ENCODE results near the gene PKNOX2.
A peak's percentile ranks its signal among the peaks of the same experiment; 100 is the strongest.

The PKNOX2 gene

DNA sequence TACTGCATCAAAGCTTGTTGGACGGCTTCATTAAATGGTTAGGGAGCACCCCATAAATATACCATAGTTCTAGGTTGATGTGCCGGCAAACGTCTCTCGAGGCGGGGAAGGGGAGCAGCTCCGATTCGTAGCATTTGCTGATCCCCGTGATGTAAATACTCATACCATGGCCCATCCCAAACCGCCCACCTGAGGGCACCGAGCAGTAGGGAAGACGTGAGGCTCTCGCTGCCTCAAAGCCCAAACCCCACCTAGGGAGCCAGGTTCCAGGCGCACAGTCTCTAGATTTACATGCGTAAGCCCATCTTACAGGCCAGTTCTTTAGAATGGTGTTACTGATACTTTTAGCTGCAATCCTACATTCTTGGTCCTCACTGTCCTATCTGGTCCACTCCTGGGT is 207.5 kb downstream of the PKNOX2 start:
- Mint-ChIP-seq H3K27ac (no peak overlapping the region), H3K4me3 (no peak overlapping the region), H3K27me3 (peaks cover 70% of the 10 kb centered on the region), H3K9me3 (no peaks in the 10 kb centered on the region), H3K4me1 (no peaks in the 10 kb centered on the region), H3K36me3 (no peaks in the 10 kb centered on the region)
- ATAC-seq, result no peak

DNA sequence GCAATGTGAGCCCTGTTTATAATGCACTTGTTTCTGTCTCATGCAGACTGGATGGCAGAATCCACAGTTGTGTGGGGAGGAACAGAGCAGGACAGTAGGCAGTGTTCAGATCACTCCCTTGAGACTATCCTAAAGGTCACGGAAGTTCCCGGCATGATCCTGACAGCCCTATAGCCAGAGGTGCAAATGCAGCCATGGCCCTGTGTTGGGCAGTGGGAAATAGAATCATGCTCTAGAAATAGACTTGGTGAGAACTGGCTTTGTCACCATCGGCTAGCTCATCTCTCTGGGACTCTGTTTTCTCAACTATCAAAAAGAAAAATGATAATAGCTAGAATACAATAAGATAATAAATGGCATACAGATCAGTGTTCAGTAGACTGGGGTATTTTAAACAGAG is 208.4 kb downstream of the PKNOX2 start:
- Mint-ChIP-seq H3K4me1 (no peaks in the 10 kb centered on the region), H3K27ac (no peak overlapping the region), H3K36me3 (no peaks in the 10 kb centered on the region), H3K4me3 (no peak overlapping the region), H3K27me3 (peaks cover 78% of the 10 kb centered on the region), H3K9me3 (no peaks in the 10 kb centered on the region)
- no peak for ATAC-seq

DNA sequence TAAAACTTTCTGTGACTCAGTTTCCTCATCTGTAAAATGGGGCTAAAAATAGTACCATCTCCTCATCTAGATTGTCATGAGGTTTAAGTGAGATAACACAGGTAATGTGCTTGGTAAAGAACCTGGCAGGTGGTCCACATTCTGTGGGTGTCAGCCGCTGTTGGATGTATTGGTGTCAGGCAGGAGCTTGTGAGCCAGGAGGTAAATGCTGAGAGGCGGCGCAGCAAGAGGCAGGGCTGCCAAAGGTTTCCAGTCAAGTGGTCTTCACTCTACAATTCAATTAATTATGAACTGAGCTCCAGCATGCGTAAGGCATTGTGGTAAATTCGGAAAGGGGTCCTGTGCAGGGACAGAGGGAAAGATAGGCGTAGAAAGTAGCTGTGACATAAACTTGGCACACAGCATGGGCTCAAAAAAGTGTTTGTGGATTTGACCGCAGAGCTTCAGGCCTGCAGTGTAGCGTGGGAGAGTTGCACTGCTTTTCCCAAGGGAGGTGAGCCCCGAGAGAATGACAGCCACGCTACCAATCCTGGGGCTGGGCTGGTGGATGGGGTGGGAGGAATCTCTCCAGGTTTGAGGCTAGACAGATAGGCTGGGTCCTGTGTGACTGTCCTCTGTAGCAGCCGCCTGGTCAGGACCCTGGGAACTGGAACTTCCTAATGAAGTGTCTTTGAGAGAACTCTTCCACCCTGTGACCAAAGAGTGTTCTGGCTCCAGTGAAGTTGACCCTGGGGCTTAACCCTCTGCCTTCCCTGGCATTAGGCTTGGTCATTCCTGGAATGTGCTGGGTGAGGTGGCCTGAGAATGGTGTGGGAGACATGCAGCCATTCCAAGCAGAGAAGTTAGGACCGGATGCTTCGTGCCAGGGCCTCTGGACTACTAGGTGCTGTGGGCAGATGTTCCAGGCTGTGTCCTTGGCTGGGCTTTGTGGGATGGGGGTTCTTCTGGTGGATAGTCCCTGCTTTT is 209.2 kb downstream of the PKNOX2 start:
- no peaks in the 10 kb centered on the region for H3K36me3 Mint-ChIP-seq

GRCh38 chr11:125374398-125374797 is 209.8 kb downstream of the PKNOX2 start:
- Mint-ChIP-seq H3K9me3 (no peaks in the 10 kb centered on the region), H3K27me3 (peaks cover 78% of the 10 kb centered on the region), H3K27ac (no peak overlapping the region), H3K4me1 (no peaks in the 10 kb centered on the region), H3K4me3 (no peak overlapping the region), H3K36me3 (no peaks in the 10 kb centered on the region)
- ATAC-seq, result peak; percentile 29

More for the DNA sequence above, 209.2 kb downstream of the PKNOX2 start:
- Mint-ChIP-seq H3K9me3 (no peaks in the 10 kb centered on the region), H3K4me3 (no peak overlapping the region), H3K27me3 (peaks cover 78% of the 10 kb centered on the region), H3K4me1 (no peaks in the 10 kb centered on the region), H3K27ac (no peak overlapping the region)
- no peak for ATAC-seq

- Mint-ChIP-seq H3K27ac (no peak overlapping the region), H3K4me1 (no peaks in the 10 kb centered on the region), H3K4me3 (no peak overlapping the region), H3K36me3 (no peaks in the 10 kb centered on the region), H3K9me3 (no peaks in the 10 kb centered on the region), H3K27me3 (peaks cover 79% of the 10 kb centered on the region)
- ATAC-seq, result no peak
Measured at GRCh38 chr11:125375146-125375545, 210.6 kb downstream of the PKNOX2 start.

- Mint-ChIP-seq H3K27me3 (peaks cover 79% of the 10 kb centered on the region), H3K27ac (no peak overlapping the region), H3K4me1 (no peaks in the 10 kb centered on the region), H3K36me3 (no peaks in the 10 kb centered on the region), H3K9me3 (no peaks in the 10 kb centered on the region), H3K4me3 (no peak overlapping the region)
- ATAC-seq, result no peak
Measured at GRCh38 chr11:125376117-125376516, 211.6 kb downstream of the PKNOX2 start.

DNA sequence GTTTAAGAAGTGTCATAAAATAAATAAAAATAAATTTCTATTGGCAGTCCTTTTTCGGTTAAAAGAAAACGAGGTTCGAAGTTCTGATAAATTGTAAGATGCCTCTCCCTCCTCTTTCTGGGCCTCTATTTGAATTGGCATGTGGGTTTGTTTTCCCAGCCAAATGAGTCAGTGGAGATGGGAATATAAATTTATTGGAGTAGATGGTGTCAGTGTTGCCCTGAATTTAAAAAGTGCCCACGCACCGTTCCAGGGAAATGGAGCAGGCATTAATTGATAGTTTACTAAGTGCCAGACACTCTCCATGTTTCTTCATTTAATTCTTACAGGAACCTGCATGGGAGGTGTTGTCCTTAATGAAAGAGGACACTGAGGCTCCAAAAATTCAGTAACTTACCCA is 212.3 kb downstream of the PKNOX2 start:
- H3K4me1 Mint-ChIP-seq, result no peaks in the 10 kb centered on the region
- no peak overlapping the region for H3K27ac Mint-ChIP-seq
- no peaks in the 10 kb centered on the region for H3K36me3 Mint-ChIP-seq
- no peaks in the 10 kb centered on the region for H3K9me3 Mint-ChIP-seq
- H3K27me3 Mint-ChIP-seq, result peaks cover 80% of the 10 kb centered on the region
- no peak for ATAC-seq
- no peak overlapping the region for H3K4me3 Mint-ChIP-seq

DNA sequence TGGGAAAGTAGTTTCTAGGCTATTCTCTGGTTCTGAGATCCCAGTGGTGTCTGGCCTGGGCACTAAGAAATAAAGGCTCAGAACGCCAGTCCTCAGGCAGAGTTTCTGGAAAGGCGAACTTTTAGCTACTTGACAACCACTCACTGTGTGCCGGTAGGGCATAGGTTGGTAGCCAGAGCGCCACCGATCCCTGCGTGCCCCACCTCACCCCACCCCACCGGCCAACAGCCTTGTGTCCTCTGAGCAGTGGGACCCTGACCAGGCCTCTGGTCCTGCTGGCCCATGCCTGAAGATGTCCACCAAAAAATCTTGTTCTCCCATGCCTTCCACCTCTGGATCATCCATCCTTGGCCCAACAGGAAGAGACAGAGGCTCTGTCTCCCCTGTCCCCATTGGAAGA is 213.5 kb downstream of the PKNOX2 start:
- H3K27ac Mint-ChIP-seq, result no peak overlapping the region
- H3K4me3 Mint-ChIP-seq, result no peak overlapping the region
- H3K4me1 Mint-ChIP-seq, result no peaks in the 10 kb centered on the region
- H3K27me3 Mint-ChIP-seq, result peaks cover 77% of the 10 kb centered on the region
- no peaks in the 10 kb centered on the region for H3K9me3 Mint-ChIP-seq
- H3K36me3 Mint-ChIP-seq, result no peaks in the 10 kb centered on the region
- no peak for ATAC-seq

DNA sequence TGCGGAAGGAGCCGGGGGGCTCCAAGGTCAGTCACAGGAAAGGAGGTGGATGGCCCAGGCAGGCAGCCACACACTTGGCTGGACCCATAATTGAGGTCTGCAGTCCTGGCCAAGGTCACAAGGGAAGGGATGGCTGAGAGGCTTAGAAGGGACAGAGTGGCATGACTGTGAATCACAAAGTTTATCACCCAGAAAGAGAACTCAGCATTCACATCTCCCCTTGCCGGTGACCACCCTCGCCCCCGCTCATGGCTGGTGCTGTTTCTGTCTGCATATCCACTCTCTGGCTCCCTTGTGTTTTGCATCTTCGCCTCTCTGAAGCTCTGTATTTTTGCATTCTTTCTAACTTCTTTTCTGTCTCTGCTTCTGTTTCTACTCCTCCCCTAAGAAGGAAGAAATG is 214.0 kb downstream of the PKNOX2 start:
- H3K27me3 Mint-ChIP-seq, result peaks cover 72% of the 10 kb centered on the region
- no peaks in the 10 kb centered on the region for H3K36me3 Mint-ChIP-seq
- ATAC-seq, result no peak
- H3K4me1 Mint-ChIP-seq, result no peaks in the 10 kb centered on the region
- H3K4me3 Mint-ChIP-seq, result no peak overlapping the region
- H3K27ac Mint-ChIP-seq, result no peak overlapping the region
- no peaks in the 10 kb centered on the region for H3K9me3 Mint-ChIP-seq

DNA sequence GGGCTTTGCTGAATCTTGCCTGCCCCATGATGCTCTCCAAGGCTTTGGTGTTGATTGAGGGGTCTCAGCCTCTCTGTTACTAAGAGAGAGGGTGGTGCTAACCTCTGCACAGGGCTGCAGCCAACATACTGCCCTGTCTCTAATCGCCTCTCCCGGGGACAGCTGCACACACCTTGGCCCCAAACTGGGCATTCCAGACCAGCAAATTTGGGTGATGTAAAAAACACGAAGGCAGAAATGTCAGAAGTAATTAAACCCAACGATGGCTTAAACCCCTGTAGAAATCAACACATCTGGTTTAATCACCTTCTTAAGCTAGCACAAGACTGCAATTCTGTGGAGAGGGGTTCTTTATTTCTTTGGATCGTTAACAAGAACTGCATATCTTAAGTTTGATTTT is 215.0 kb downstream of the PKNOX2 start:
- Mint-ChIP-seq H3K9me3 (no peaks in the 10 kb centered on the region), H3K4me1 (no peaks in the 10 kb centered on the region), H3K36me3 (no peaks in the 10 kb centered on the region), H3K4me3 (no peak overlapping the region), H3K27ac (no peak overlapping the region), H3K27me3 (peaks cover 68% of the 10 kb centered on the region)
- no peak for ATAC-seq

DNA sequence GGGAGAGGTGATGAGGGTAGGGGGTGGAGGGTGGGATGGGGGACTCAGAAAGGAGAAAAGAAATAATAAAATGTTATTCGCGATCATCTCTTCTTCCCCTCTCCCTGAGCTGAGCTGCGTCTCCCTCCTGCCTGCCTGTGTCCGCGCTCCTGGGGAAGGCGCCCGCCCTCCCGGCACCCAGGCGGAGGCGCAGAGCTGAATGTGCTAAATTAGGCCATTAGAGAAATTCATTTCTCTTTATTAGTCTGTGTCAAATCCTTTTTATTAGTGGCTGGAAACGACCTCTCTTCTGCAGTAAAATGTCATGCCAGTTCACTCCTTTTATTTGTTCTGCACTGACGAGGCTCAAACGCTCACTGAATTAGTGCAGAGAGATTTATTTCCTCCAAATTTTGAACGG is 215.4 kb downstream of the PKNOX2 start:
- no peaks in the 10 kb centered on the region for H3K36me3 Mint-ChIP-seq
- no peak for ATAC-seq
- H3K27me3 Mint-ChIP-seq, result peaks cover 67% of the 10 kb centered on the region

DNA sequence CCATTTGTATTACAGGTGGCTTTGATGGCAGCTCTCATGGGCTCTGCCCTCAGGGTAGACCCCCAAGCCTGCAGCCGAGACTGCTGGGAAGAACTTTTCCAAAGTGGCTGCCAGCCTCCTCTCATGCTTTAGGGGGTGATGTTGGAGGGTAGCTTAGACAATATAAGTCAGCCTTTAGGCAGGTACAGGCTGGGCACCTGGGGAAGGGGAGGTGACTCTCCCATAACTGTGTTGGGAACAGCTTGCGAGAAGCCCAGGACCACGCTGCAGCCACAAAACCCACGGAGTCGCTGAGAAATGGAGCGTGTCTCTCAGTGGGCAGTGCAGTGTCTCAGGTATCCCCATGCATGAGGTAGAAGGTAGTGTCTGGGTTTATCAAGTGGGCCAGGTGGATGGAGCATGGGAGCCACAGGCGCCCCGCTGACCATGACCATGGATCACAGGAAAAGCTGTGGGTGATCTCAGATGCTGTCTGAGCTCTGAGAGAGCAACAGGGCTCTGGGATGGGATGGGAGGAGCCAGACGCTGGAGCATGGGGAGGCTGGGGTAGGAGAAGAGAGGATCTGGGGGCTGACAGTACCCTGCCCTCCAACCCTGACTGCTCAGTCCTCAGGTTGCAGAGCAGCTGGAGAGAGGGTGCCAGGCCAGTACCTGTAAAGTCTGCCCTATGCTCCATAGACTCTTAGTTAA is 216.3 kb downstream of the PKNOX2 start:
- H3K27me3 Mint-ChIP-seq, result peaks cover 58% of the 10 kb centered on the region
- H3K9me3 Mint-ChIP-seq, result no peaks in the 10 kb centered on the region
- no peaks in the 10 kb centered on the region for H3K36me3 Mint-ChIP-seq
- no peak overlapping the region for H3K27ac Mint-ChIP-seq
- no peak for ATAC-seq
- H3K4me1 Mint-ChIP-seq, result no peaks in the 10 kb centered on the region
- H3K4me3 Mint-ChIP-seq, result no peak overlapping the region

More for the DNA sequence above, 215.4 kb downstream of the PKNOX2 start:
- Mint-ChIP-seq H3K27ac (no peak overlapping the region), H3K4me3 (no peak overlapping the region), H3K9me3 (no peaks in the 10 kb centered on the region), H3K4me1 (no peaks in the 10 kb centered on the region)

DNA sequence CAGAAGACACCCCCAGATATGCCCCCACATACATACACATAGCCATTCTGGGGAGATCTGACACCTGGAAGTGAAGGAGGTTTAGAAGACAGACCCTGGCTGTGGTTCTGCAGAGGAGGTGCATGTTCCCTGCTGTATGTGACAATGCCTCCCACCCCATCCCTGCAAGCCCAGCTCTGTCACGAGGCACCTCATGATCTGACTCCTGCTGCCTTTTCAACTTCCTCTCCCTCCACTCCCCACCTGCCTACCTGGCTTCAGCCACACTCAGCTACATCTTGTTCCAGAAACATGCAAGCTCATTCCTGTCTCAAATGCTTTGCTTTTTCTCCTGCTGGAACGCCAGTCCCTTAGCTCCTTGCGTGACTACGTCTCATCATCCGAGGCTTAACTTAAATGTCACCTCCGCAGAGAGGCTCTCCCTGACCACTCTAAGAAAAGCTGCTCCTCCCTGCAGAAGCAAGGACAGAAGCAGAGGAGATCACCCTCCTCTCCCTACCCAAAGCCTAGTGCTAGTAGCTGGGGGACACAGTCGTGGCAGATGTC is 217.0 kb downstream of the PKNOX2 start:
- ATAC-seq, result no peak
- no peak overlapping the region for H3K27ac Mint-ChIP-seq
- H3K27me3 Mint-ChIP-seq, result peaks cover 51% of the 10 kb centered on the region
- no peaks in the 10 kb centered on the region for H3K4me1 Mint-ChIP-seq
- H3K4me3 Mint-ChIP-seq, result no peak overlapping the region
- H3K36me3 Mint-ChIP-seq, result no peaks in the 10 kb centered on the region
- no peaks in the 10 kb centered on the region for H3K9me3 Mint-ChIP-seq

DNA sequence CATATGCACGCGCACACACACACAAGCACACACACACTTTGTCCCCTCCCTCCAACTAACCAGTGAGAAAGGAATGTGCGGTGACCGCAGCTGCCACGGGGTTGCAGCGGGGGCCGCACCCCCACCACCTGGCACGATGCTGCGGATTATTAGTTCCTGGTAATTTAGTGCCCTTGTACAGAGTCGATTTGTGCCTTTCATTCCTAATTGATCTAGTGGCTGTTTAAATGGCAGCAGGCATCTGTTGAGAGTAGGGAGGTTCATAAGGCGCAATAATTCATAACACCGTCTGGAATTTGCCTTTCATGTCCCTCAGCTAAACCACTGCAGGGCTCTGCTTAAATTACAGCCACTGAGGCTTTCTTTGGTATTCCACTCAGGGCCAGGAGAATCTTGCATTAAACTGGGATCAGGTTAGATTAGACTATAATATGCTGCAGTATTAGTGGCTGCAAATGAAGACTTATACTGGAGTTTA is 217.8 kb downstream of the PKNOX2 start:
- no peak for ATAC-seq
- no peaks in the 10 kb centered on the region for H3K4me1 Mint-ChIP-seq
- no peaks in the 10 kb centered on the region for H3K36me3 Mint-ChIP-seq
- H3K9me3 Mint-ChIP-seq, result no peaks in the 10 kb centered on the region
- H3K4me3 Mint-ChIP-seq, result no peak overlapping the region
- H3K27me3 Mint-ChIP-seq, result peaks cover 47% of the 10 kb centered on the region
- H3K27ac Mint-ChIP-seq, result no peak overlapping the region

- H3K4me3 Mint-ChIP-seq, result no peak overlapping the region
- no peaks in the 10 kb centered on the region for H3K9me3 Mint-ChIP-seq
- no peaks in the 10 kb centered on the region for H3K36me3 Mint-ChIP-seq
- no peak for ATAC-seq
- peaks cover 47% of the 10 kb centered on the region for H3K27me3 Mint-ChIP-seq
- no peak overlapping the region for H3K27ac Mint-ChIP-seq
- no peaks in the 10 kb centered on the region for H3K4me1 Mint-ChIP-seq
Measured at GRCh38 chr11:125382822-125383221, 218.3 kb downstream of the PKNOX2 start.

Measured in stimulated activated memory B cell treated with anti-CD40 and anti-IgM and Interleukin-4, amounts not matched to agents 10 μg/mL and 1 μg/mL and 100 μg/mL, for 72 hours (primary cell).